ES-I3 (cell line): Measurements from ENCODE around the gene LBP.

ENCODE experiments used
- H3K36me3 ChIP-seq: 2 replicates; pipeline ENCODE4 v1.6.1; 2013; ENCODE audit warnings: mild to moderate bottlenecking, low read length, control low read depth, moderate library complexity; ENCODE audit not compliant: insufficient read depth
- H3K4me1 ChIP-seq: 2 replicates; pipeline ENCODE4 v1.6.1; 2013; ENCODE audit warnings: mild to moderate bottlenecking, control low read depth, low read length; ENCODE audit not compliant: insufficient read depth
- H3K9ac ChIP-seq: 2 replicates; pipeline ENCODE4 v1.6.1; 2013; ENCODE audit warnings: low read depth, mild to moderate bottlenecking, low read length, moderate library complexity
- H3K9me3 ChIP-seq: 2 replicates; pipeline ENCODE4 v1.6.1; 2013; ENCODE audit warnings: mild to moderate bottlenecking, low read length, moderate library complexity; ENCODE audit not compliant: control insufficient read depth, insufficient read depth

LBP gene

GRCh38 chr20:38349856-38350255, 3.6 kb downstream of the LBP start:
- no peaks in the 10 kb centered on the region for H3K36me3 ChIP-seq
- peaks cover 17% of the 10 kb centered on the region for H3K4me1 ChIP-seq
- no peaks in the 10 kb centered on the region for H3K9me3 ChIP-seq
- no peak overlapping the region for H3K9ac ChIP-seq

DNA sequence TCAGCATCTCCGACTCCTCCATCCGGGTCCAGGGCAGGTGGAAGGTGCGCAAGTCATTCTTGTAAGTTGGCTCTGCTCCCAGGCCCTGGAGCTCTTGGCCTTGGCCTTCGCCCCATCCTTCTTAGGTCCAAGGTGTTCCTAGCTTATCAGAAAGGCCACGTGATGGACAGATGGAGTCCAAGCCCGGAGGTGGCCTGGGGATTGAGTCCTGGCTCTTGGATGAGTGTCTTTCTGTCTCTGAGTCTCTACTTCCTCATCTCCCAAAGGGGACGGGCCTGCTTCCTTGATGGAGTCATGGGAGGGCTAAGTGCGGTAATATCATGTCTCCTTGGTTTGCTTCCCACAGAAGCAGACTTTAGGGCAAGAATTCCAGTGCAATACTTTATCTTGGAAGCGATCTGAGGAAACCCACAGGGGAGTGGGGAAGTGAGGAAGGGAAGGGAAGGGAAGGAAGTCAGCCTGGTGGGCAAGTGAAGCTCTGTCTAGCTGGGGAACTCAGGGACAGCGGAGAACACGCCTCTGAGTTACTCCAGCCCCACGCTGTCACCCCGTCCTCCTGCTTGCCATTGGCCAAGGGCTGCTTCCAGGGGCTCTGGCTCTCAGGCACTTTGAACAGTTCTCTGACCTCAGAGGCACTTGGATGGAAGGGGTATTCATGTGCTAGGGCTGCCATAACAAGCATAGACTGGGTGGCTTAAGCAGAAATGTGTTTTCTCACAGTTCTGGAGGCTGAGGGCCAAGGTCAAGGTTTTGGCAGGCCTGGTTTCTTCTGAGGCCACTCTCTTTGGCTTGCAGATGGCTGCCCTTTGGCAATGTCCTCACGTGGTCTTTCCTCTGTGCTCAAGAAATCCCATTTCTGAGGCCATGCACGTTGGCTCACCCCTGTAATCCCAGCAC, 4.8 kb downstream of the LBP start:
- Histone ChIP-seq H3K9ac (no peak overlapping the region), H3K9me3 (no peaks in the 10 kb centered on the region), H3K36me3 (no peaks in the 10 kb centered on the region), H3K4me1 (peaks cover 26% of the 10 kb centered on the region)

DNA sequence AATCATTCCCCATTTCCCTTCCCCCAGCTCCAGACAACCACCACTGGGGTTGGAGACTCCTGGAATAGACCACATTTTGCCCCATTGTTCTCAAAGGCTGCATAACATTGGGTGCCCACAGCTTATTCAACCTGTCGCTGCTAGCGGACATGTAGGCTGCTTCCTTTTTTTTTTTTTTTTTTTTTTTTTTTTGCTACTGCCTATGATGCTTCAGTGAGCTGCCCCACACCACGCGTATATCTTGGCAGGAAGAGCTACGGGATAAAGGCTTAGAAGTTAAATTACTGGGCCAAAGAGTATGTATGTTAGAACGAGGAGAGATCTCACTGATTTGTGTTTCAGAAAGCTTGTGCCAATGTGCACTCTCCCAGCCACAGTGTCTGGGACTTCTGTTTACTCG, 7.0 kb downstream of the LBP start:
- Histone ChIP-seq H3K9me3 (no peaks in the 10 kb centered on the region), H3K4me1 (peaks cover 26% of the 10 kb centered on the region), H3K9ac (no peak overlapping the region), H3K36me3 (no peaks in the 10 kb centered on the region)

DNA sequence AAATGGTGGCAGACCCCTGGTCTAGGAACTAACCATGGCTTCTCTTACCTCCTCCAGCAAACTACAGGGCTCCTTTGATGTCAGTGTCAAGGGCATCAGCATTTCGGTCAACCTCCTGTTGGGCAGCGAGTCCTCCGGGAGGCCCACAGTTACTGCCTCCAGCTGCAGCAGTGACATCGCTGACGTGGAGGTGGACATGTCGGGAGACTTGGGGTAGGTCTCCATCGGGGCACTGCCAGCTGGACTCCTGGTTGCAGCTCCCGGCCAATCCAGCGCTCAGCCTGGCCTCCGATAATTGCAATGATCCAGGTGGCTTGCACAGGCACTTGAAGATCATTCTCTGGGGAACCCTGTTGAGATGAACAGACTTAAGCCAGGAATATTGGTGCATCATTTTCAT, 7.9 kb downstream of the LBP start:
- Histone ChIP-seq H3K9me3 (no peaks in the 10 kb centered on the region), H3K36me3 (no peaks in the 10 kb centered on the region), H3K9ac (no peak overlapping the region), H3K4me1 (peaks cover 26% of the 10 kb centered on the region)

DNA sequence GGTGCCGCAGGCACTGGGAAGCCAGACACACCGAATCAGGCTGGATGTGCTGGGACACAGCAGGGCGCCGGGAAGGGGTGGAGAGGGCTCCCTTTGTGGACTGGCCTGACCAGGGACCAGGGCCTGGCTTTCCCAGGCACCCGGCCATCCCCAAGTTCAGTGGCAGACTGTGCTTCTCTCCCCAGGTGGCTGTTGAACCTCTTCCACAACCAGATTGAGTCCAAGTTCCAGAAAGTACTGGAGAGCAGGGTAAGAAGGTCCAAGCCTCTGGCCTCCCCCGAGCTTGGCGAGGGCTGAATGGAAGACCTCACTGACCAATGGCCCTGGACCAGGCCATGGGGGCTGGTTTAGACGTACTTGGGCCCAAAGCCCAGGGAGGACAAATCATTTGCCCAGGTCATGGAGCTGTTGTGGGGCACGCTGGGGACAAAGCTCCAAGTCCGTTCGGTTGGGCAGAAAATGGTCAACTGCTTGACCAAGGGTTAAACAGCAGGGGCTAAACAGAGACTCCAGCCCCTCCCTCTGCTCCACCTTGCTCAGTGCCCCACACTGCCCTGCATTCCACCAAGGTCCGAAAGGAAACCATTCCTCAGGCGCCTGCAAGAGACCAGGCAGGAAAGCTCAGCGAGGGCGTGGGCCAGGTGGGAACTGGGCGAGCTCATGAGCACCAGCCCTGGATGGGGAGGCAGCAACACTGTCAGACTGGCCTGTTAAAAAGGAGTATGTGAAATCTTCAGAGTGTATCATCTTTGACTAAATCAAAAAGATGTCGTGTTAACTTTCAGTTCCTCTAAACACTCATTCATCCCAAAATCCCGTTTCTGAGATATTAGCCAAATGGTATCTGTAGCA, 9.1 kb downstream of the LBP start:
- H3K36me3 ChIP-seq, result no peaks in the 10 kb centered on the region
- peaks cover 26% of the 10 kb centered on the region for H3K4me1 ChIP-seq
- H3K9ac ChIP-seq, result no peak overlapping the region
- H3K9me3 ChIP-seq, result no peaks in the 10 kb centered on the region

DNA sequence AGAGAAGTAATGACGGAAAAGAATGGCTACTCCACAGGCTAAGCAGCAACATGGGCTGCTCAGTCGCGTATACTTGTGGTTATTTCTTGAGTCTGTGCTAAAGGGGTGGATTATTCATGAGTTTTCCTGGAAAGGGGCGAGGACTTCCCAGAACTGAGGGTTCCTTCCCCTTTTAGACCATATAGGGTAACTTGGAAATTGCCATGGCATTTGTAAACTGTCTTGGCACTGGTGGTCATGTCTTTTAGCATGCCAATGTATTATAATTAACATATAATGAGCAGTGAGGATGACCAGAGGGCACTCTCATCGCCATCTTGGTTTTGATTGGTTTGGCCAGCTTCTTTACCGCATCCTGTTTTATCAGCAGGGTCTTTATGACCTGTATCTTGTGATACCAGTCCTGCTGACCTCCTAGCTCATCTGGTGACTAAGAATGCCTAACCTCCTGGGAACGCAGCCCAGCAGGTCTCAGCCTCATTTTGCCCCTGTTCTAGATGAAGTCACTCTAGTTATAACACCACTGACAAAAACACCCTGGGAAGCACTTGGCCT, 11.4 kb downstream of the LBP start:
- Histone ChIP-seq H3K4me1 (peaks cover 26% of the 10 kb centered on the region), H3K9ac (no peak overlapping the region), H3K36me3 (no peaks in the 10 kb centered on the region), H3K9me3 (no peaks in the 10 kb centered on the region)

DNA sequence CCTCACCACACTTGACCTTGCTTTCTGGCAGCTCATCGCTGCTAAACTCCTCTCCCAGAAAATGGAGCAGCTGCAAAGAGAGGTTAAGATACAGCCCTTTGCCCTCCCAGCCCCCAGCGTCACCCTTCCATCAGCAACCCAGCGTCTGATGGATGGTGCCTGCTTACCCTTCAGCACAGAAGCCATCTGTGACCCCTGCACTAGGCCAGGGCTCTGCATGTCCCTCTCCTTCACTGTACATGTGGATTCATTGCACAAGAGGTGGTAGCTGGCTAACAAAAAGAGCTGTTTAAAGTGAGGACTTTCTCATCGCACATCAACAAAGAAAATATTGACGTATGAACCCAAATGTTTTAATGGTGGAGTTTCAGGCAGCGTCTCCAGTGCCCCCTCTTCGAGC, 12.3 kb downstream of the LBP start:
- H3K36me3 ChIP-seq, result no peaks in the 10 kb centered on the region
- no peak overlapping the region for H3K9ac ChIP-seq
- no peaks in the 10 kb centered on the region for H3K9me3 ChIP-seq
- H3K4me1 ChIP-seq, result peaks cover 22% of the 10 kb centered on the region

- Histone ChIP-seq H3K9me3 (no peaks in the 10 kb centered on the region), H3K4me1 (peaks cover 6% of the 10 kb centered on the region; the same call in 1 of the 2 replicates), H3K9ac (no peak overlapping the region), H3K36me3 (no peaks in the 10 kb centered on the region)
Measured at GRCh38 chr20:38363004-38363747, 16.9 kb downstream of the LBP start.

- no peaks in the 10 kb centered on the region for H3K4me1 ChIP-seq
- no peaks in the 10 kb centered on the region for H3K9me3 ChIP-seq
- peak overlapping the region; percentile 9; the same call in 1 of the 2 replicates for H3K9ac ChIP-seq
- H3K36me3 ChIP-seq, result no peaks in the 10 kb centered on the region
Measured at GRCh38 chr20:38369389-38369788, 23.1 kb downstream of the LBP start.

- H3K9ac ChIP-seq, result no peak overlapping the region
- H3K9me3 ChIP-seq, result no peaks in the 10 kb centered on the region
- H3K4me1 ChIP-seq, result no peaks in the 10 kb centered on the region
- no peaks in the 10 kb centered on the region for H3K36me3 ChIP-seq
Measured at GRCh38 chr20:38372806-38373205, 26.5 kb downstream of the LBP start.

DNA sequence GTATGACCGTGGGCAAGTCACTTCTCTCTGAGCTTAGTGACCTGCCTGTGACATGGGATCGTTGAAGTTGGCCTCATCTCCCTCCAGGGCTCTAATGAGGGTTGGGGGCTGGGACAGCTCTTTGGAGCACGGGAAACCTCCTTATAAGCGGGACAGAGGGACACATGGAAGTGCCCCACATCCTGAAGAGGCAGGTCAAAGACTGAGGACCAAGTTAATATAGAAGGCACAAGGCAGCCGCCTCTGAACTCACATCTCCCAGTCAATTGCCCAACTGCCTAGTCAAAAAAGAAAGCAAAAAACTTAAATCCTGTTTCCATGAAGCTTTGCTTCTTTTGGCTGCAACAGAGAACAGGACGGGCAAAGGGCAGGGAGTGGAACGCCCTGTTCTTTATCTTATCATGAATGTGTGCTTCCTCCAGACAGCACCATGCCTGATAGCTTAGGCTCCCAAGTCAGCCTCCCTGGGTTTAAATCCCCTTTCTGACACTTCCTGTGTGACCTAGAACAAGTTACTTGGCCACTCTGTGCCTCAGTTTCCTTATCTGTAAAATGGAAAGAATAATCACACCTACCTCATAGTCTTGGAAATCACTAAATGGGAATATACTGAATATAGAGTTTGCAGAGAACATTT, 27.1 kb downstream of the LBP start:
- H3K9me3 ChIP-seq, result no peaks in the 10 kb centered on the region
- no peaks in the 10 kb centered on the region for H3K36me3 ChIP-seq
- H3K4me1 ChIP-seq, result no peaks in the 10 kb centered on the region
- no peak overlapping the region for H3K9ac ChIP-seq

DNA sequence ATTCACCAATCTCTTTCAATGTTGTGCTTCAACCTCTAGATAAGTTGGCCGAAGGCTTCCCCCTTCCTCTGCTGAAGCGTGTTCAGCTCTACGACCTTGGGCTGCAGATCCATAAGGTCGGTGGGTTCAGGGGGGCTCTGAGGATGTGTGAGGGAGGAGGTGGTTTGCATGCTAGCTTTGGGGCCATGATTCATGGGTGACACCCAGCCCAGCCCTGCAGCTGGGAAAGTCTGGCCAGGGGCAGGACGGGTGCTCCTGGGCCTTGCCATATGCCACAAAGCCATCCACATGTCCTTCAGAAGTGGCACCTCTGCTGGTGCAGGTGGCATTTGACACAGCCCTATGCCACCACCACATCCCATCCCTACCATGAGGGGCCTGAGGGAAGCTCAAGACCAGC, 27.6 kb downstream of the LBP start:
- Histone ChIP-seq H3K9me3 (no peaks in the 10 kb centered on the region), H3K36me3 (no peaks in the 10 kb centered on the region), H3K9ac (no peak overlapping the region), H3K4me1 (no peaks in the 10 kb centered on the region)

DNA sequence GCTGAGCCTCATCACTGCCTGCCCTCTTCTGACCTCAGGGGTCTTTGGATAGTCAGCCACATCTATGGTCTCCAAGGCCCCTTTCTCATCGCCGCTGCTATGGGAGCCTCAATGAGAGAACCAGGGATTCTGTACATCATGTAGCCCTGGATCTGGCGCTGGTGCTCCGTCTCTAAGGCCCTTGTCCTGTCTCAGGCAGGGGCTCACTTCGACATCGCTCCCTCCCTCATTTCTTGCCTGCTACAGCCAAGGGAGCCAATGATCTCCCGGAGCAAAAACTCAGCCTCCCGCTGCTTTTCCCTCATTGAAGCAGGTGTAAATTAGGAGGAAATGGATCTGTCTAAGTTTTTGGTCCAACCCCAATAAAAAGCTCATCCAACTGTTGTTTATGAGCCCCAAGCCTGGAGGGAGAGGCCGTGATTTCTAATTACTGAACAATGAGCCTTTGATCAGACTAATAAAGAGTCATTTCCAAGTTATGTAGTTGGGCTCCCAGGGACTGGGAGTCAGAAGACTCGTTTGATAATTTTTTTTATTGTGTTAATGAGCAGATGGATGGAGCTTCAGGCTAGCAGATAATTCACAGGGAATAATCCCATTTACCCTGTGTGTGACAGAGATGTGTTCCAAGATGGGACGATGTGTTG, 30.9 kb downstream of the LBP start:
- H3K4me1 ChIP-seq, result no peaks in the 10 kb centered on the region
- H3K36me3 ChIP-seq, result no peaks in the 10 kb centered on the region
- no peak overlapping the region for H3K9ac ChIP-seq
- H3K9me3 ChIP-seq, result no peaks in the 10 kb centered on the region
